ENCODE data around the gene PPP1CA.
"Not testable (repeated sequence)": the region's sequence is repeated elsewhere in the genome, so short reads cannot be mapped to it uniquely, and the experiment has no call there.

Gene PPP1CA

GRCh38 chr11:67404515-67405195 lies 3.0 kb upstream of the PPP1CA start:
- DNase-seq (ENCODE audit: low read depth in 1 of 2, low spot score in 1 of 2) = no peak

DNA sequence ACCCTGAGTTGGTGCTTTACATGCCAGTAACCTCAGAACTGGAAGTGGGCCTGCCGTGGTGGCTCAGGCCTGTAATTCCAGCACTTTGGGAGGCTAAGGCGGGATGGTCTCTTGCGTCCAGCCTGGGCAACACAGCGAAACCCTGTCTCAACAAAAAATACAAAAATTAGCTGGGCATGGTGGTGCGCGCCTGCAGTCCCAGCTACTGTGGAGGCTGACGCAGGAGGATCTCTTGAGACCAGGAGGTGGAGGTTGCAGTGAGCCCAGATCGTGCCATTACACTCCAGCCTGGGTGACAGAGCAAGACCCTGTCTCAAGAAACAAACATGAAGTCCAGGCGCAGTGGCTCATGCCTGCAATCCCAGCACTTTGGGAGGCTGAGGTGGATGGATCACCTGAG lies 1.4 kb upstream of the PPP1CA start:
- DNase-seq (ENCODE audit: low read depth in 1 of 2, low spot score in 1 of 2) = not testable (repeated sequence)

- DNase-seq (ENCODE audit: low read depth in 1 of 2, low spot score in 1 of 2) = not testable (repeated sequence)
Observed at GRCh38 chr11:67402192-67402839, 658 bp upstream of the PPP1CA start.

DNA sequence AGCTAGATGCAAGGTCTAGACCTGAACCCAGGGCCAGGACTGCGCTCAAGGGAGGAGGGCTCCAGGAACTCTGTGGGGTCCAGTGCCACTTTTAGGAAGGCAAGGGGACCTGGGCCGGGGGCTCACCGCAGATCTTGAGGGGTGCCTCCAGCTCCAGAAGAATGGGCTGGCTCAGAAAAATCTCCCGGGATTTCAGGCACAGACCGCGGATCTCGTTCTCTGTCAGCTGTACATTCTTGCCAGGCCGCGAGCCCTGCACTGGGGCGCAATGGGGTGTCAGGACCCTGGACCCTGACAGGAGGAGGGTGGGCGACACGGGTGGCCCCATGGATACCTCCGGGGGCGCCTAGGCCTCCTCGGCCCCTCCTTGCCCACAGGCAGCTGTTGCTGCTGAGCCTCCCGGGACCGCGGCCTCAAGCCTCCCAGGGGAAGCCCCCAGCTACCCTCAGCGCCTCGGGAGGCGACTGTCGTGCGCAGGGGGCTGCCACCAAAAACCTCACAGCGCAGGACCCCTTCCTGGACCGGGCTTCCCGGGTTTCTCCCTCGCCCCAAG lies 640 bp downstream of the PPP1CA start:
- DNase-seq (ENCODE audit: low read depth in 1 of 2, low spot score in 1 of 2) = no peak

GRCh38 chr11:67400251-67400941 lies 1.3 kb downstream of the PPP1CA start:
- DNase-seq (ENCODE audit: low read depth in 1 of 2, low spot score in 1 of 2) = no peak

DNA sequence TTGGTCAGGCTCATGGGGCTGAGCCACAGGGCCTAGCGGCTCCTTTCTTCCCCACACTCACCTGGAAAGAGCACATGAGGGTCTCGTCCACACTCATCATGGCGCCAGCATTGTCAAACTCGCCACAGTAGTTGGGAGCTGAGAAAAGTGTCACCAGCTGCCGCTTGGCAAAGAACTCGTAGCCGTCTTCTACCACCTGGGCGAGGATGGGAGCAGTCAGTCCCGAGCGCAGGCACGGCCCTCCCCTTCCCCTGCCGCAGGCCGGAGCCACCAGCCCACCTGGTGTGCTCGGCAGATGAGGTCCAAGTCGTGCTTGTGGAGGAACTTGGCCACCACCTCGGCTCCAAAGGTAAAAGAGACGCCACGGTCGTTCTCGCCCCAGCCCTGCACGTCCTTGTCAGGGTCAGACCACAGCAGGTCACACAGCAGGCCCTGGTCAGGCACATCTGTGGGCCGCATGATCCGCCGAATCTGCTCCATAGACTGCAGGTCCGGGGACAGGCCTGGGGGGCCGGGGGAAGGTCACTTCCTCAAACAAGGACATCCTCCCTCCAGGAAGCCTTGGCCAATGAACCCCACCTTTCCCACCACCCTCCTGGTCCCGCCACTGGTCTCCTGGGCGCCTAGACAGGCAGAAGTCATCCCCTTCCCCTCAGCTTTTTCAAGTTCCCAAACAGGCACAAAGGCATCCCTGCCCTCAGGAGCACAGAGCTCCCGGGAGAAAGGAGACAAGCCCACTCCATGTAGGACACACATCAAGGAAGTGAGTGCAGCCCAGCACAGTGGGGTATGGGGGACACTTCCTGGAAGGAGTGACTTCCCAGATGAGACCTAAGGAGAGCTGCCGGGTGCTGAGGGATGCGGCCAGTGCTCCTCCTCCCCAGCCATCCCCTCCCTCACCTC lies 2.7 kb downstream of the PPP1CA start:
- DNase-seq (ENCODE audit: low read depth in 1 of 2, low spot score in 1 of 2) = no peak

GRCh38 chr11:67397986-67398660 lies 3.5 kb downstream of the PPP1CA start:
- no peak for DNase-seq (ENCODE audit: low read depth in 1 of 2, low spot score in 1 of 2)

DNA sequence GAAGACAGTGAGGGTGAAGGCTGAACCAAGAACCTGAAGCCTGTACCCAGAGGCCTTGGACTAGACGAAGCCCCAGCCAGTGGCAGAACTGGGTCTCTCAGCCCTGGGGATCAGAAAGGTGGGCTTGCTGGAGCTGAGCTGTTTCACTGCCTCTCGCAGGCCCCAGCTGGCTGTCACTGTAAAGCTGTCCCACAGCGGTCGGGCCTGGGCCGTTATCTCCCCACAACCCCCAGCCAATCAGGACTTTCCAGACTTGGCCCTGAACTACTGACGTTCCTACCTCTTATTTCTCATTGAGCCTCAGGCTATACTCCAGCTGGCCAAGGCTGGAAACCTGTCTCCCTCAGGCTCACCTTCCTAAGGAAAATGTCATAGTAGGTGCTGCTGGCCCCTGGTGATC lies 4.1 kb downstream of the PPP1CA start:
- DNase-seq (ENCODE audit: low read depth in 1 of 2, low spot score in 1 of 2) = no peak

- no peak for DNase-seq (ENCODE audit: low read depth in 1 of 2, low spot score in 1 of 2)
Observed at GRCh38 chr11:67396587-67397389, 4.9 kb downstream of the PPP1CA start.

DNA sequence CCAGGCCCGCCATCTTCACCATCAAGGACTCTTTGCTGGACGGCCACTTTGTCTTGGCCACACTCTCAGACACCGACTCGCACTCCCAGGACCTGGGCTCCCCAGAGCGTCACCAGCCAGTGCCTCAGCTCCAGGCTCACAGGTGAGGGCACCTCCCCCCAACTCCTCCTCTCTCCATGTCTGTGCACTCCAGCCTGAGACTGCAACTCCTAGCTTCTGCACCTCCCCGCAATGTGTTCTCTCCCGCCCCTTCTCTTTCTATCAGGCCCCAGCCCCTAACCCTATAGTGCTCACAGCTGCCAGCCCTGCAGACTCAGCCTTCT lies 5.4 kb downstream of the PPP1CA start:
- DNase-seq (ENCODE audit: low read depth in 1 of 2, low spot score in 1 of 2) = no peak

DNA sequence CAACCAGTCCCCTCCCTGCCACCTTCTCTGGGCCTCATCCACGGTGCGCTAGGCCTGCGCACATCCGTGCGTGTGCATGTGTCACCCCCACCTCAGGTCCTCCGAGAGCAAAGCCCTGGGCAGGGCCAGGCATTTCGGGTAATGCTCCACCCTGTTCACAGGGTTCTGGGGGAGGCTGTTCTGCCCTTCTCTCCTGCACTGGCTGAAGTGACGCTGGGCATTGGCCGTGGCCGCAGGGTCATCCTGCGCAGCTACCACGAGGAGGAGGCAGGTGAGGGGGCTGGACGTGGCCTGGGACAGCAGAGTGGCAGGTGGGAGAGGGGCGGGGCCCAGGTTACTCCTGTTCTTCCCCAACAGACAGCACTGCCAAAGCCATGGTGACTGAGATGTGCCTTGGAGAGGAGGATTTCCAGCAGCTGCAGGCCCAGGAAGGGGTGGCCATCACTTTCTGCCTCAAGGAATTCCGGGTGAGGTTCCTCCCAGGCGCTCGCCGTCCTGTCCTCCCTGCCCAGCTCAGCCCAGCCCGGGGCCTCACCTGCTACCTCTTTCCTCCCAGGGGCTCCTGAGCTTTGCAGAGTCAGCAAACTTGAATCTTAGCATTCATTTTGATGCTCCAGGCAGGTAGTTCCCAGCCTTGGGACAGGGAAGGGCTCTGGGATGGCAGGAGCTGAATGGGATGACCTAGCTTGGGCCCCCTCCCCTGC lies 6.0 kb downstream of the PPP1CA start:
- no peak for DNase-seq (ENCODE audit: low read depth in 1 of 2, low spot score in 1 of 2)

- no peak for DNase-seq (ENCODE audit: low read depth in 1 of 2, low spot score in 1 of 2)
Observed at GRCh38 chr11:67393990-67394389, 7.7 kb downstream of the PPP1CA start.

GRCh38 chr11:67393437-67393836 lies 8.2 kb downstream of the PPP1CA start:
- DNase-seq (ENCODE audit: low read depth in 1 of 2, low spot score in 1 of 2) = no peak

GRCh38 chr11:67392183-67392715 lies 9.4 kb downstream of the PPP1CA start:
- no peak for DNase-seq (ENCODE audit: low read depth in 1 of 2, low spot score in 1 of 2)

DNA sequence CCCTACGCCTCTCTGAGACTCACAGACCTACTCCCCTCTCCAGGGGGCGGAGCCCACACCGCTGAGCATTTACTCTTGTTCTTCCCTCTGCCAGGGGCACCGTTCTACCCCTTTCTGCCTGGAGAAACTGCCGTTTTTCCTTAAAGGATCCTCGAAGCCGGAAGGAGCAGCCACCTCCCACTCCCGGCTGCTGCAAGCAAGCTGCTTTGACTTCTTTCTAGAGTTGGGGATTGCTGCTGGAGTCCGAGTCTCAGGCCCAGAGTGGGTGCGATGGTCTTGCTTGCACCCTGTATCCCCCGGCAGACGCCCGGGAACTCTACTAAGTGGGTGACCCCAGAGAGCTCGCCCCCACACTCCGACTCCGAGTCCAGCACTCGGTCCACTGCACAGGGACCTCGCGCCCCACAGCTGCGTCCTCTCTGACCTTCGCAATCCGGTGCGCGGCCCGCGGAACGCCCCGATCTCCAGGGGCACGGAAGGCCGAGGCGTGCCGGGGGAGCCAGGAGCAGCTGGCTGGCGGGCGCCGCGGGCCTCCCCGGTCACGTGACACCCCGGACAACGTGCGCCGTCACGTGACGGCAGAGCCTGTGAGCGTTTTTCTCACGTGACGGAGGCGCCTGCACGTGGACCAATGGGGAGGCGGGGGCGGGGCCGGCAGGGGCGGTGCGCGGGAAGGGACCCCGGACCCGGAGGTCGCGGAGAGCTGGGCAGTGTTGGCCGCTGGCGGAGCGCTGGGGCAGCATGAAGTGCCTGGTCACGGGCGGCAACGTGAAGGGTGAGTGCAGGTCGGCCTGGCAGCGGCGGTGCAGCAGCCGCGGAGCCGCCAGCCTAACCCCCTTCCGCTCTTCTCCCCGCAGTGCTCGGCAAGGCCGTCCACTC lies 10.1 kb downstream of the PPP1CA start, which contains the start of gene RAD9A:
Gene RAD9A, plus strand, starts transcription at position 683 of the 879 bp plus-strand sequence. Its CDS starts 59 bp downstream, at position 742.
- DNase-seq (ENCODE audit: low read depth in 1 of 2, low spot score in 1 of 2) = peak; percentile 80 to 89

GRCh38 chr11:67390947-67391303 lies 10.7 kb downstream of the PPP1CA start:
- no peak for DNase-seq (ENCODE audit: low read depth in 1 of 2, low spot score in 1 of 2)

DNA sequence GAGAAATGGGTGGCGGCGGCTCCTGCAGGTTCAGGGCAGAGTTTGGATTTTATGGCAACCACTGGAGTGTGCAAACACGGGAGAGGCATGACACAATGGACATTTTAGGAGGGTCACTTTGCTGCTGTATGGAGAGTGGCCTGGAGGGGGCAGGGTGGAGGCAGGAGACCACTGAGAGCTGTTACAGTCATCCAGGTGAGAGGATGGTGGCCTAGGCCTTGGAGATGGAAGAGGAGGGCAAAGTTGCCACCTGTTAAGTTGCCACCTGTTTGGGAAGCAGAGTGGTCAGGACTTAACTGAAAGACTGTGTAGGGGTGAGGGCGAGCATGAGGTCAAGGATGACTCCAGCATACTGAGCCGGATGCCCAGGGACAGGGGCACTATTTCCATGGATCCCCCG lies 12.2 kb downstream of the PPP1CA start:
- DNase-seq (ENCODE audit: low read depth in 1 of 2, low spot score in 1 of 2) = no peak

DNA sequence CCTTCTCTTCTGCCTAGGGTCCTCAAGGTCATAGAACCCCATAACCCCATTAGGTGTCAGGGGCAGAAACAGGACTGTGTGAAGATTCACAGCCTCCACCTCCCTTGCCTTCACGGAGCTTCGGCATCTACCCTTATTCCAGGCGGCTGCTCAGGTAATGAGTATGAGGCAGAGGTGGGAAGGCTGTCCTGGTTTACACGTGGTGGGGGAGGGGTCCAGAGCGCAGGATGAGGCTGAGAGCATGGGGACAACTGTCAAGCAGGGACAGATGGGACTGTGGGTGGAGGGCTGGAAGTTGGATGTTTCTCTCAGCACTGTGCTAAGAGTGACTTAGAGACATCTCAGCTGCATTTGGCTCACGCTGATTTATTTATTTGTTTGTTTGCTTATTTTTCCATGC lies 14.1 kb downstream of the PPP1CA start:
- DNase-seq (ENCODE audit: low read depth in 1 of 2, low spot score in 1 of 2) = no peak
